GM12872 (cell line): ENCODE results near the gene PDE1A.

Experiments used
- CTCF ChIP-seq: IDR thresholded peaks from 3 replicates; pipeline ENCODE4 v1.5.1; 2011; ENCODE audit warnings: low read depth, mild to moderate bottlenecking, low read length, moderate library complexity; ENCODE audit not compliant: insufficient read depth

The PDE1A gene

GRCh38 chr2:182207049-182207746 is 219.6 kb downstream of the PDE1A start:
- no peak for TF ChIP-seq CTCF

DNA sequence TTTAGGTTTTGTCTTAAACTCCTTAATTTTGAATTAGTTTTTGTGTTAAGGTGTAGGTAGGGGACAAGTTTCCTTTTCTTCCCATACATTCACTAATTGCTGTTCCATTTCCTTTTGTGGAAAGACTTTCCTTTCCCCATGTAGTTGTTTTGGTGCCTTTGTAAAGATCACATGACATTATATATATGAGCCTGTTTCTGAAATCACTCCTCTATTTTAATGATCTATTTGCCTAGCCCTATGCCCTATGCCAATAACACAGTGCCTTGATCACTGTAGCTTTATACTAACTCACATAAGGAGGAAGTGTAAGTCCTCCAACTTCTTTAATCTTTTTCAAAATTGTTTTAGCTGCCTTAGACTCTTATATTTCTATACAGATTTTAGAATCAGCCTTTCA is 229.3 kb downstream of the PDE1A start:
- TF ChIP-seq CTCF: no peak

DNA sequence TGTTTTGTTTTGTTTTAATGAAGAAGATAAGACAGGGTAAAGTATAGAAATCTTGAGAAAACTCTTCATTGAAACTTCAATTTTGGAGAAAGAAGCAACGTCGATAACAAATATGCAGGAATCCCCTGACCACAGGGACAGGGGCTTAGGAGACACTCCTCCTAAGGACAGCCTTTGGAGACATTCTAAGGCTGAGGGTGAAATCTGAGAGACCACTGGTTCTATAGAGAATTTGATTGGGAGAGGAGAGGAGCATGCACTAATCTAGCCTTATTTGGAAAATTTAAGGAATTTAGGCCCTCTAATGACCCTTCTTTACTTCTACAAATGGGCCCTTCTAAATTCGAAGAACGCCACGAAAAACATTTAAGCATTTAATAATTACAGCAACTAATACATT is 233.5 kb downstream of the PDE1A start:
- TF ChIP-seq CTCF: no peak

- no peak for TF ChIP-seq CTCF
These were observed 235.8 kb downstream of the PDE1A start for GRCh38 chr2:182191061-182191460.

- TF ChIP-seq CTCF: no peak
These were observed 239.7 kb downstream of the PDE1A start for GRCh38 chr2:182187130-182187529.

- peak; percentile 51; the same call in 1 of the 3 replicates for TF ChIP-seq CTCF
These were observed 240.6 kb downstream of the PDE1A start for GRCh38 chr2:182186132-182186735.

DNA sequence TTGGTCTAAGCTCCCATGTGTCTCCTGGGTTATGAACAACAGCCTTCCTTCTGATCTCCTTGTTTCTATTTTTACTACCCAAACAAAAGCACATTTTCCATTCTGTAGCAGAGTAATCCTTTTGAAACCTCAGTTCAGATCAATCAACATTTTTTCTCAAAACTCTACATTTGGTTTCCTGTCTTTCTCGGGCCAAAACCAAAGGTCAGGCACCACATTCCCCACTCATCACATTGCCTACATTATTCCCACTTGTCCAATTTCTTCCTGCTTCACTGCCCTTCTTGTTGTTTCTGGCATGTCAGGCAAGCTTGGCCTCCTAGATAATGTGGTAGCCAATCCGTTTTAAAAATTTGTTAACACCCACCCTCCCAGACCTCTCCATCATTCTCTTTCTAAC is 244.4 kb downstream of the PDE1A start:
- no peak for TF ChIP-seq CTCF
